Bronchial epithelial cell (primary cell): ENCODE results near the gene PFKM. TPM values are rescaled to one million over a fixed set of nuclear protein-coding genes. Genes with fewer than 3 reads are reported as not detected.
"Not testable (repeated sequence)": the region's sequence is repeated elsewhere in the genome, so short reads cannot be mapped to it uniquely, and the experiment has no call there.

Experiments
- DNase-seq: peaks from one replicate; pipeline ENCODE4 v3.0.0-alpha.2; 2010; ENCODE audit warnings: low read depth
- FAIRE-seq: peaks from 2 replicates; lab custom pipeline; 2011; peaks lifted over from hg19 to GRCh38; lab: Jason Lieb, UNC
- H3K27me3 ChIP-seq: 2 replicates; pipeline ENCODE4 v1.5.1; 2011; ENCODE audit warnings: low read length; ENCODE audit not compliant: control insufficient read depth, insufficient read depth
- H3K36me3 ChIP-seq: 2 replicates; pipeline ENCODE4 v1.5.1; 2011; ENCODE audit warnings: low read length; ENCODE audit not compliant: control insufficient read depth, insufficient read depth
- H3K4me3 ChIP-seq: 2 replicates; pipeline ENCODE4 v1.5.1; 2011; ENCODE audit warnings: mild to moderate bottlenecking, low read depth, low read length, control low read depth
- total RNA-seq: library from RNA; depleted of rRNA; stranded (reverse); fragments of >200 nt; gene quantifications from 2 replicates; pipeline ENCODE4 v1.2.1, GENCODE V29; 2014
- TF ChIP-seq, protein P1 (sequence below): IDR thresholded peaks from 2 replicates; pipeline ENCODE4 v1.5.1; 2011; ENCODE audit warnings: mild to moderate bottlenecking, moderate library complexity, low read length, control low read depth, inconsistent platforms; ENCODE audit not compliant: insufficient read depth, severe bottlenecking

The PFKM gene
- total RNA-seq, 1 donor from 2014 or later: 45.8 TPM

DNA sequence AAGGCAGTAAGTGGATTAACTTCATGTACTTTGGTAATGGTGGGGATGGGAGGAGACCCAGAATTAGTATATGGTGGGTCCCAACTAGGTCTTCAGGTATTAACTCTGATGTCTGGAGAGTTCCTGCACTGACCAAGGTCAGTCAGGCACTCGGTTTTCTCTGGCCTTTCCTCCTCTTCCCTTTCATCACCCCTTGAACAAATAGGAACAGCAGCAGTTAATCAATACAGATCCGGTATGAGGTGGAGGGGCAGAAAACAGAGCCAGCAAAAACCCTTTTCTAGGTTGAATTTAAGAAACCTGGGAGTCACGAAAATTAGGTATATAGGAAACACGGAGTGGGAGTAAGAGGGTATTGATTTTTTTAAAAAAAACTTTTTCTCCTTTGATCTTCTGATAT lies 4.0 kb downstream of the PFKM start:
- FAIRE-seq (no peak), DNase-seq (no peak)
- Histone ChIP-seq H3K27me3 (no peaks in the 10 kb centered on the region), H3K4me3 (no peak overlapping the region), H3K36me3 (peaks cover 6% of the 10 kb centered on the region)
- TF ChIP-seq, protein P1, sequence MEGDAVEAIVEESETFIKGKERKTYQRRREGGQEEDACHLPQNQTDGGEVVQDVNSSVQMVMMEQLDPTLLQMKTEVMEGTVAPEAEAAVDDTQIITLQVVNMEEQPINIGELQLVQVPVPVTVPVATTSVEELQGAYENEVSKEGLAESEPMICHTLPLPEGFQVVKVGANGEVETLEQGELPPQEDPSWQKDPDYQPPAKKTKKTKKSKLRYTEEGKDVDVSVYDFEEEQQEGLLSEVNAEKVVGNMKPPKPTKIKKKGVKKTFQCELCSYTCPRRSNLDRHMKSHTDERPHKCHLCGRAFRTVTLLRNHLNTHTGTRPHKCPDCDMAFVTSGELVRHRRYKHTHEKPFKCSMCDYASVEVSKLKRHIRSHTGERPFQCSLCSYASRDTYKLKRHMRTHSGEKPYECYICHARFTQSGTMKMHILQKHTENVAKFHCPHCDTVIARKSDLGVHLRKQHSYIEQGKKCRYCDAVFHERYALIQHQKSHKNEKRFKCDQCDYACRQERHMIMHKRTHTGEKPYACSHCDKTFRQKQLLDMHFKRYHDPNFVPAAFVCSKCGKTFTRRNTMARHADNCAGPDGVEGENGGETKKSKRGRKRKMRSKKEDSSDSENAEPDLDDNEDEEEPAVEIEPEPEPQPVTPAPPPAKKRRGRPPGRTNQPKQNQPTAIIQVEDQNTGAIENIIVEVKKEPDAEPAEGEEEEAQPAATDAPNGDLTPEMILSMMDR: no peak

DNA sequence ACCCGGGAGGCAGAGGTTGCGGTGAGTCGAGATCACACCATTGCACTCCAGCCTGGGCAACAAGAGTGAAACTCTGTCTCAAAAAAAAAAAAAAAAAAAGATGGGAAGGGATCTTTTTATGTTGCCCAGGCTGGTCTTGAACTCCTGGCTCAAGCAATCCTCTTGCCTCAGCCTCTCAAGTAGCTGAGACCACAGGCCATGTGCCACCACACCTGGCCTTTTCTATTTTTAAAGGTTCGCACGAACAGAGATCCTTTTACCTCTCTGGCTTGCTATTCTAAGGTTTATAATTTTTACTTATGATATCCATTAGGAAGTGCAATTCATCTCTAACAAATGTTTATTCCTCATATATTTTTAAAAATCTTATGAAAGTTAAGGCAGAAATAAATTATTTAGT lies 6.4 kb downstream of the PFKM start:
- not testable (repeated sequence) for H3K4me3 ChIP-seq, DNase-seq, FAIRE-seq, H3K27me3 ChIP-seq, H3K36me3 ChIP-seq

DNA sequence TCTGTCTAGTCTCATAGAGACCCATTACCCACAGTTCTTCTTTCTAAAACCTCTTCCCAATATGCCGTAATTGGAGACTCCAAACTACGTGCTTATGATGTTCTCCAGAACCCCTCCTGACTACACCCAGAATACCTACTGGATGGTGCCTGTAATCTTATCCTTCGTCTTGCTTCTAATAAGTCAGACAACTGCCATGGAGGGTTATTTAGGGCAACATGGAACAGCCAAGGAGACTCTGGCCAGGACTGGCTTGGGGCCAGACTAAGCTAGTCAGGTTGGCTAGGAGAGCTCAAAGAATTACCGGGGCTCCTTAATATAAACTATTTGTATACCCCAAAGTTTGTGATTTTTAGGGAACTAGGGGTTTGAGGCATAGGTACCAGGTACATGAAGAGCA lies 6.8 kb downstream of the PFKM start:
- H3K36me3 ChIP-seq: peaks cover 8% of the 10 kb centered on the region
- H3K4me3 ChIP-seq: no peak overlapping the region
- FAIRE-seq (no peak), DNase-seq (no peak)
- TF ChIP-seq, protein P1: no peak
- no peaks in the 10 kb centered on the region for H3K27me3 ChIP-seq

DNA sequence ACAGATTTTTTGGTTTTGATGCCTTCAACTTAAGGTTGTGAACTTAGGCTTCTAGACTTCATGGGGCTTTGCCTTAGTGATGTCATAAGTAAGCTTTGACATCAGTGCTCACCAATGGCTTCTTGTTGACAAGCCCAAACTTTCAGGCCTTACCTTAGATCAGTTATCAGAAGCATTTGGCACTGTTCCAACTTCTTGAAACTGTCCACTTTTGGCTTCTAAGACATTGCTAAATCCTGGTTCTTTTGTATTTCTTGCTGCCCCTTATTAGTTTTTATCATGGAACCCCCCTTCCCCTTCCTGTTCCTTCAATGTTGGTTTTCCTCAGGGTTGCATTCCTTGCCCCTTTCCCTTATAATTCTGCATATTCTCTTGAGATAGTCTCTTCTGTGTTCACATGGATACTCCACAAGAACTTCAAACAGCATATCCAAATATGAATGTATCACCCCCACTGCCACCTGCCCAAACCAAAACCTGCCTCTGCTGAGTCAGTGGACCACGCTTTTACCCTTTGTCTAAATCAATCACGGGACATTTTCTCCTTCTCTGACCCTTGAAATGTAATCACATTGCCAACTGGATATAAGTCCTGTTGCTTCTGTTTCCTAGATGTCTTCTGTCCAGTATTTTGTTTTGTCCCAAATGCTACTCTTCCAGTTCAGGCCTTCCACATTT lies 7.9 kb downstream of the PFKM start:
- FAIRE-seq: no peak
- H3K4me3 ChIP-seq: no peak overlapping the region
- TF ChIP-seq, protein P1: no peak
- no peak for DNase-seq
- H3K36me3 ChIP-seq: peaks cover 10% of the 10 kb centered on the region
- H3K27me3 ChIP-seq: no peaks in the 10 kb centered on the region

DNA sequence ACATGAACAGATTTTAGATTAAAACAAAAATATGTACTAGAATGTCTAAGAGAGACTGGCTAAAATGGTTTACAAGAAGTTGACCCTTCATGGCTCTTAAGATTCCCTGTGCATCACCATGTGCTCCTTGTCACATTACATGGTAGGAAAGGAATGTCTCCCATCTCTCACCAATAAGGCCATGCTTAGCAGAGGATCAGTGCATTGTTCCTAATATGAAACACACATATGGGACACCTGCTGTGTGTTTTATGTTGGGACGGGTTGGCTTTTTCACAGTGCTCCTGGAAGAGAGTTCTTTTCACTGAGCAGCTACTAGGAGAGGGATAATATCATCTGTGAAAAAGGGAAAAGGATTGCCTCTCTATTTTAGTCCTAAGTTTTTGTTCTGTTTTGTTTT lies 9.6 kb downstream of the PFKM start:
- FAIRE-seq: no peak
- H3K27me3 ChIP-seq: no peaks in the 10 kb centered on the region
- DNase-seq: no peak
- TF ChIP-seq, protein P1: no peak
- peaks cover 19% of the 10 kb centered on the region for H3K36me3 ChIP-seq
- no peak overlapping the region for H3K4me3 ChIP-seq

DNA sequence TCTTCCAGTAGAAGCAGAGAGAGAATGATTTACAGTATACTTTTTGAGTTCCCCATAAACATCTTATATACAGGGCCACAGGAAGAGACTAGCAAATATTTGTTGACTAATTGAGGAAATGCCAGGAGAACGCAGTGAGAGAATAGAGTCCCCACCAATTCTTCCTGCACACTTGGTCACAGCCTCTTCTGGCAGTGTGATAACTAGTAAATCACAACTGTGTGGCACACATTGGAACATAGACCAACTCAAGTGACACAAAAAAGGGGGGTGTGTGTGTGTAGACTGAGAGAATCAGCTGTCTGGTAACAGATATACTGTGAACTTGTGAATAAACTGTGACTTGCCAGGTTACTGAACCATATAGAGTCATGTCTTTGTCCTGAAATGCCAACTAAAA lies 10.2 kb downstream of the PFKM start:
- Histone ChIP-seq H3K36me3 (peaks cover 21% of the 10 kb centered on the region), H3K4me3 (no peak overlapping the region), H3K27me3 (no peaks in the 10 kb centered on the region)
- no peak for DNase-seq
- TF ChIP-seq, protein P1: no peak
- no peak for FAIRE-seq
